A172 (cell line): ENCODE results near the gene GALNT5. TPM values are rescaled to one million over a fixed set of nuclear protein-coding genes. Genes with fewer than 3 reads are reported as not detected.

Experiments used
- DNase-seq: peaks from one replicate; pipeline ENCODE4 v3.0.0-alpha.2; 2015; ENCODE audit warnings: low spot score
- total RNA-seq: library from RNA; depleted of rRNA; stranded (reverse); fragments of >200 nt; shearing (Covaris generic); gene quantifications from 2 replicates; pipeline ENCODE4 v1.2.3, GENCODE V29; 2014

The GALNT5 gene
- total RNA-seq, 1 experiment from 2014 or later, result not detected

- DNase-seq, result no peak
These were observed 29.7 kb downstream of the GALNT5 start for GRCh38 chr2:157287160-157287559.

GRCh38 chr2:157290525-157290924 lies 33.0 kb downstream of the GALNT5 start:
- DNase-seq, result no peak

GRCh38 chr2:157291018-157291417 lies 33.5 kb downstream of the GALNT5 start:
- peak; percentile 24 for DNase-seq

- DNase-seq, result no peak
These were observed 35.3 kb downstream of the GALNT5 start for GRCh38 chr2:157292853-157293252.

GRCh38 chr2:157296490-157296889 lies 39.0 kb downstream of the GALNT5 start:
- no peak for DNase-seq

GRCh38 chr2:157296958-157297357 lies 39.5 kb downstream of the GALNT5 start:
- DNase-seq, result no peak

GRCh38 chr2:157301307-157301706 lies 43.8 kb downstream of the GALNT5 start:
- DNase-seq, result no peak

- peak; percentile 52 for DNase-seq
These were observed 45.1 kb downstream of the GALNT5 start for GRCh38 chr2:157302492-157303099.

- no peak for DNase-seq
These were observed 46.1 kb downstream of the GALNT5 start for GRCh38 chr2:157303612-157304011.

GRCh38 chr2:157304811-157305722 lies 47.6 kb downstream of the GALNT5 start:
- peak; percentile 40 for DNase-seq

- no peak for DNase-seq
These were observed 48.2 kb downstream of the GALNT5 start for GRCh38 chr2:157305723-157306110.

- peak; percentile 6 for DNase-seq
These were observed 49.5 kb downstream of the GALNT5 start for GRCh38 chr2:157307021-157307420.

- DNase-seq, result no peak
These were observed 52.4 kb downstream of the GALNT5 start for GRCh38 chr2:157309878-157310277.

GRCh38 chr2:157311706-157312105 lies 54.2 kb downstream of the GALNT5 start:
- DNase-seq, result no peak

GRCh38 chr2:157312866-157313486 lies 55.5 kb downstream of the GALNT5 start:
- DNase-seq, result no peak

- no peak for DNase-seq
These were observed 58.4 kb downstream of the GALNT5 start for GRCh38 chr2:157315901-157316300.

GRCh38 chr2:157318884-157319283 lies 61.4 kb downstream of the GALNT5 start:
- no peak for DNase-seq

GRCh38 chr2:157319795-157320194 lies 62.3 kb downstream of the GALNT5 start:
- DNase-seq, result no peak

GRCh38 chr2:157320409-157320808 lies 62.9 kb downstream of the GALNT5 start:
- no peak for DNase-seq

- DNase-seq, result no peak
These were observed 64.0 kb downstream of the GALNT5 start for GRCh38 chr2:157321466-157321865.

- no peak for DNase-seq
These were observed 64.9 kb downstream of the GALNT5 start for GRCh38 chr2:157322432-157322831.

- no peak for DNase-seq
These were observed 66.9 kb downstream of the GALNT5 start for GRCh38 chr2:157324331-157324843.
